ENCODE measurements around the gene CLIC4. TPM values are rescaled to one million over a fixed set of nuclear protein-coding genes. Genes with fewer than 3 reads are reported as not detected.

CLIC4 gene
- total and polyA plus RNA-seq, 10 of the 15 experiments (the other 5 are each of a cell fraction or from before 2014, with no cell fraction given) = 20.4 to 107 (median 69.6) TPM

GRCh38 chr1:24735156-24735508 is 10.1 kb upstream of the CLIC4 start:
- Histone ChIP-seq H3K4me2 (ENCODE audit: control insufficient read depth, insufficient read depth) (peak overlapping the region; percentile 41; the same call in 1 of the 2 replicates), H3K36me3 (ENCODE audit: control insufficient read depth in 2 of 2, insufficient read depth in 2 of 2, low read length in 1 of 2) (no peaks in the 10 kb centered on the region), H3K27ac (ENCODE audit: control insufficient read depth, insufficient read depth) (peak overlapping the region; percentile 33; the same call in 1 of the 2 replicates), H3K4me1 (ENCODE audit: control insufficient read depth, insufficient read depth, low read length) (peaks cover 38% of the 10 kb centered on the region), H3K4me3 (no peak overlapping the region), H3K9me3 (replicated peaks; ENCODE audit: control insufficient read depth, insufficient read depth, low read length) (no peaks in the 10 kb centered on the region), H2AFZ (ENCODE audit: control insufficient read depth, low read depth, low read length) (peak overlapping the region; percentile 38), H3K79me2 (ENCODE audit: control insufficient read depth, insufficient read depth, low read length) (no peaks in the 10 kb centered on the region; the same call in 1 of the 2 replicates), H3K27me3 (replicated peaks in 1 of 2; ENCODE audit: control insufficient read depth in 2 of 2, insufficient read depth in 2 of 2, low read length in 1 of 2) (no peaks in the 10 kb centered on the region), H4K20me1 (ENCODE audit: control insufficient read depth, insufficient read depth) (no peaks in the 10 kb centered on the region), H3K9ac (ENCODE audit: control insufficient read depth, insufficient read depth, low read length) (no peak overlapping the region)
- ChIA-PET SMC1A (ENCODE audit: uncharacterized antibody, unreplicated experiment) (interaction anchor here (1.0 to 7.3 kb wide), 7 partner anchors 10 to 95 kb away, joined by 3 to 49 read pairs (median 7); partner anchors contain the start of gene CLIC4), CTCF (interaction anchor here (1.2 to 2.2 kb wide), 6 partner anchors 8 to 47 kb away, joined by 3 to 11 read pairs (median 4); partner anchors contain the start of gene CLIC4), POLR2A (interaction anchor here (6.4 kb wide), 1 partner anchor 11 kb away, joined by 72 read pairs; the partner anchor contains the start of gene CLIC4), RAD21 (ENCODE audit: unreplicated experiment) (interaction anchor here (0.5 to 5.4 kb wide), 5 partner anchors 9 to 553 kb away, joined by 3 to 77 read pairs (median 4); partner anchors contain the start of gene CLIC4)
- TF ChIP-seq ZNF217 (IDR thresholded peaks at IDR 0.05) (no peak), PML (IDR thresholded peaks at IDR 0.05; ENCODE audit: low read length) (no peak), RAD51 (IDR thresholded peaks at IDR 0.05) (no peak), TARDBP (IDR thresholded peaks at IDR 0.05; ENCODE audit: borderline replicate concordance) (no peak), NR2C1 (IDR thresholded peaks at IDR 0.05) (no peak), CREB1 (IDR thresholded peaks at IDR 0.05; ENCODE audit: low read depth) (no peak), HCFC1 (IDR thresholded peaks at IDR 0.05; ENCODE audit: low read length) (no peak), GABPA (IDR thresholded peaks at IDR 0.05; ENCODE audit: low read depth) (no peak), TCF3 (IDR thresholded peaks at IDR 0.05; ENCODE audit: borderline replicate concordance, insufficient read depth, low read depth, low read length) (no peak)
- TF ChIP-seq, protein P1, sequence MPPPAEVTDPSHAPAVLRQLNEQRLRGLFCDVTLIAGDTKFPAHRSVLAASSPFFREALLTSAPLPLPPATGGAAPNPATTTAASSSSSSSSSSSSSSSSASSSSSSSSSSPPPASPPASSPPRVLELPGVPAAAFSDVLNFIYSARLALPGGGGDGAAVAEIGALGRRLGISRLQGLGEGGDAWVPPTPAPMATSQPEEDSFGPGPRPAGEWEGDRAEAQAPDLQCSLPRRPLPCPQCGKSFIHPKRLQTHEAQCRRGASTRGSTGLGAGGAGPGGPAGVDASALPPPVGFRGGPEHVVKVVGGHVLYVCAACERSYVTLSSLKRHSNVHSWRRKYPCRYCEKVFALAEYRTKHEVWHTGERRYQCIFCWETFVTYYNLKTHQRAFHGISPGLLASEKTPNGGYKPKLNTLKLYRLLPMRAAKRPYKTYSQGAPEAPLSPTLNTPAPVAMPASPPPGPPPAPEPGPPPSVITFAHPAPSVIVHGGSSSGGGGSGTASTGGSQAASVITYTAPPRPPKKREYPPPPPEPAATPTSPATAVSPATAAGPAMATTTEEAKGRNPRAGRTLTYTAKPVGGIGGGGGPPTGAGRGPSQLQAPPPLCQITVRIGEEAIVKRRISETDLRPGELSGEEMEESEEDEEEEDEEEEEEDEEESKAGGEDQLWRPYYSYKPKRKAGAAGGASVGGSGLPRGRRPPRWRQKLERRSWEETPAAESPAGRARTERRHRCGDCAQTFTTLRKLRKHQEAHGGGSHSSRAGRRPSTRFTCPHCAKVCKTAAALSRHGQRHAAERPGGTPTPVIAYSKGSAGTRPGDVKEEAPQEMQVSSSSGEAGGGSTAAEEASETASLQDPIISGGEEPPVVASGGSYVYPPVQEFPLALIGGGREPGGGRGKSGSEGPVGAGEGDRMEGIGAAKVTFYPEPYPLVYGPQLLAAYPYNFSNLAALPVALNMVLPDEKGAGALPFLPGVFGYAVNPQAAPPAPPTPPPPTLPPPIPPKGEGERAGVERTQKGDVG (CRISPR knock-in tag; IDR thresholded peaks at IDR 0.05) = no peak
- TF ChIP-seq, protein P2, sequence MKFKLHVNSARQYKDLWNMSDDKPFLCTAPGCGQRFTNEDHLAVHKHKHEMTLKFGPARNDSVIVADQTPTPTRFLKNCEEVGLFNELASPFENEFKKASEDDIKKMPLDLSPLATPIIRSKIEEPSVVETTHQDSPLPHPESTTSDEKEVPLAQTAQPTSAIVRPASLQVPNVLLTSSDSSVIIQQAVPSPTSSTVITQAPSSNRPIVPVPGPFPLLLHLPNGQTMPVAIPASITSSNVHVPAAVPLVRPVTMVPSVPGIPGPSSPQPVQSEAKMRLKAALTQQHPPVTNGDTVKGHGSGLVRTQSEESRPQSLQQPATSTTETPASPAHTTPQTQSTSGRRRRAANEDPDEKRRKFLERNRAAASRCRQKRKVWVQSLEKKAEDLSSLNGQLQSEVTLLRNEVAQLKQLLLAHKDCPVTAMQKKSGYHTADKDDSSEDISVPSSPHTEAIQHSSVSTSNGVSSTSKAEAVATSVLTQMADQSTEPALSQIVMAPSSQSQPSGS (IDR thresholded peaks at IDR 0.05; ENCODE audit: low read length) = no peak
- FAIRE-seq = no peak
- intact Hi-C loops (cut with micrococcal nuclease; ENCODE audit: unreplicated experiment) = no loop called here
- no peak for DNase-seq (ENCODE audit: low read depth, low spot score)
- in situ Hi-C loops (cut with MboI) = no loop called here
- 0 out of 3 replicates have a peak, but pooled peaks have one; percentile 6 for ATAC-seq
- WGBS (ENCODE audit: insufficient coverage, insufficient replicate concordance, low lambda C conversion rate, missing lambda C conversion rate) = 91% methylated on average over 5 of the region's 5 CpGs
- BruUV-seq (replicated peaks) = no TSS peak
